ENCODE data around the gene SEZ6.

DNA sequence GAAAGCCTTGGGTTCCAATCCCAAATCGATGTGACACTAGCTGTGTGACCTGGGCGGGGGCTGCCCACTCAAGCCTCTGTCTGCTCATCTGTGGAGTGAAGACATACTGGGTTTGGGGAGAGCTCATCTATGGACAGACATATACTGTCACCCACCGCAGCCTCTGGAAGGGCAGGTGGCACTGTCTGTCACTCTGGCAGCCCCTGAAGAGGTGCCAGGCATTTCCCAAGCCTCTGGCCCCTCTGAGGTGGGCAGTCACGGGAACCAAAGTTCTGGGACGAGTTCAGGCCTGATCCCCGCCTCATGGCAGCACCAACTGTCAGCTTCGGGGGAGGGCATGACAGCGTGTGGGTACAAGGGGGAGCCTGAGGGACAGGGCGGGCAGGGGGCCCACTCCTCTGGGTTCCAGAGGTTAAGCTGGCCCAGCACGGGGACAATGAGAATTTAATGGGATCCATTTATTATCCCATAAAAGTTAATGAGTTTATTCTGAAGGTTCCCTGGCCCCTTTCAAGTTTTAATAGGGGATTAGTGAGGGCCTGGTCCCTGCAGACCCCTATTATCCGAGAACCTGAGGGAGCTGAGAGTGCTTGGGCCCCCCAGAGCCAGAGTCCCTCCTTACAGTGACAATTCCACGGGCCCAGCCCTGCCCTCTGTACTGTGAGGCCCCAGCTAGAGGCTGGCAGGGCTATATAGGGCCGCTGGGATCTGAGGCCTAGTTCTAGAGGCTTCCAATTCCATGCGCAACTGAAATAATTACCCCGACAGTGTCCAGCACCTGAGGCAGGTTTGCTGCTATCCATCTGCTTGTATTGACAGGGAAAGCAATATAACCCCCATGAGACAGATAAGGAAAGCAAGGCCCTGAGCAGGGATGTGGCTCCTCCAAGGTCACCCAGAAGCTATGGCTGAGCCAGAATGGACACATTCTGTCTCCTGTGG is 18.8 kb downstream of the SEZ6 start:
- TF ChIP-seq CTCF (IDR thresholded peaks at IDR 0.05; ENCODE audit: insufficient read depth, low read depth, low read length), result no peak
- no peak for TF ChIP-seq EZH2 (IDR thresholded peaks at IDR 0.05; ENCODE audit: insufficient read depth, low read length)
